Keratinocyte (primary cell): Measurements from ENCODE around the gene VRK2. TPM values are rescaled to one million over a fixed set of nuclear protein-coding genes. Genes with fewer than 3 reads are reported as not detected.
"Not testable (repeated sequence)": the region's sequence is repeated elsewhere in the genome, so short reads cannot be mapped to it uniquely, and the experiment has no call there.

Experiments used
- DNase-seq: peaks from one replicate; pipeline ENCODE4 v3.0.0-alpha.2; 2011; ENCODE audit warnings: low read depth, missing footprints, low spot score
- FAIRE-seq: peaks from 2 replicates; lab custom pipeline; 2011; peaks lifted over from hg19 to GRCh38; lab: Jason Lieb, UNC
- H2AFZ ChIP-seq: 2 replicates; pipeline ENCODE4 v1.6.0; 2012; ENCODE audit warnings: low read length, control low read depth, inconsistent platforms; ENCODE audit not compliant: control insufficient read depth
- H3K27ac ChIP-seq: 2 replicates; pipeline ENCODE4 v1.5.1; 2011; ENCODE audit warnings: low read length; ENCODE audit not compliant: control insufficient read depth, insufficient read depth
- H3K27me3 ChIP-seq: 3 replicates; pipeline ENCODE4 v1.6.0; 2011; ENCODE audit warnings: low read length; ENCODE audit not compliant: control insufficient read depth, insufficient read depth; ENCODE audit errors: extremely low read depth
- H3K36me3 ChIP-seq, 2 experiments: 2 replicates in 1 of 2; 3 replicates in 1 of 2; pipeline ENCODE4 v1.5.1; 2011; ENCODE audit warnings: low read length in 2 of 2, mild to moderate bottlenecking in 1 of 2; ENCODE audit not compliant: control insufficient read depth in 2 of 2, insufficient read depth in 2 of 2; ENCODE audit errors: extremely low read depth in 1 of 2
- H3K4me1 ChIP-seq: 3 replicates; pipeline ENCODE4 v1.5.1; 2011; ENCODE audit warnings: low read length; ENCODE audit not compliant: control insufficient read depth, insufficient read depth; ENCODE audit errors: extremely low read depth
- H3K4me2 ChIP-seq: 3 replicates; pipeline ENCODE4 v1.6.0; 2011; ENCODE audit warnings: low read depth, low read length; ENCODE audit not compliant: control insufficient read depth, insufficient read depth; ENCODE audit errors: extremely low read depth
- H3K4me3 ChIP-seq, 3 experiments: fragments of 200-600 bp in 1 of 3; sonication (generic) in 1 of 3; 2 replicates in 2 of 3; 3 replicates in 1 of 3; pipeline ENCODE4 v1.5.1; 2011 to 2016; ENCODE audit warnings: low read length in 3 of 3, mild to moderate bottlenecking in 3 of 3, control low read depth in 2 of 3, inconsistent platforms in 1 of 3, low read depth in 1 of 3, mixed read lengths in 1 of 3, mixed run types in 1 of 3, moderate library complexity in 1 of 3; ENCODE audit not compliant: control insufficient read depth in 2 of 3, insufficient read depth in 2 of 3; ENCODE audit errors: extremely low read depth in 1 of 3
- H3K79me2 ChIP-seq: 2 replicates; pipeline ENCODE4 v1.6.0; 2012; ENCODE audit warnings: low read length; ENCODE audit not compliant: control insufficient read depth, insufficient read depth
- H3K9ac ChIP-seq: 3 replicates; pipeline ENCODE4 v1.6.0; 2011; ENCODE audit warnings: low read length; ENCODE audit not compliant: control insufficient read depth, insufficient read depth; ENCODE audit errors: extremely low read depth
- H3K9me1 ChIP-seq: 3 replicates; pipeline ENCODE4 v1.6.0; 2011; ENCODE audit warnings: low read length; ENCODE audit not compliant: control insufficient read depth, insufficient read depth; ENCODE audit errors: extremely low read depth
- H3K9me3 ChIP-seq: 2 replicates; pipeline ENCODE4 v1.5.1; 2012; ENCODE audit warnings: low read depth, low read length; ENCODE audit not compliant: control insufficient read depth
- H4K20me1 ChIP-seq: 3 replicates; pipeline ENCODE4 v1.6.0; 2011; ENCODE audit warnings: low read length; ENCODE audit not compliant: control insufficient read depth, insufficient read depth; ENCODE audit errors: extremely low read depth
- EZH2 ChIP-seq: IDR thresholded peaks from one replicate; pipeline ENCODE4 v1.6.1; 2012; ENCODE audit warnings: inconsistent platforms, mild to moderate bottlenecking, low read length, moderate library complexity
- dilution Hi-C: fragments of 300-500 bp; cut with MboI; formaldehyde crosslinking; loops from one replicate; pipeline ENCODE4 v1.7.0; 2020; ENCODE audit warnings: low sequenced_read_pairs; ENCODE audit not compliant: extremely low pct_ligation_motif_present
- polyA plus RNA-seq, 5 experiments: library from polyadenylated mRNA; depleted of rRNA in 3 of 5; stranded (reverse) in 3 of 5; stranded (forward) in 1 of 5; unstranded in 1 of 5; fragments of >200 nt; gene quantifications; 1 replicate in 1 of 5; 2 replicates in 3 of 5; 3 replicates in 1 of 5; pipeline versions ENCODE4 v1.2.1 to v1.2.3, GENCODE V29; 2011 to 2012; ENCODE audit warnings: missing spikeins in 2 of 5, low read depth in 1 of 5, low replicate concordance in 1 of 5
- TF ChIP-seq, protein P1 (sequence below), 3 experiments: IDR thresholded peaks in 1 of 3; conservative IDR thresholded peaks in 1 of 3; optimal IDR thresholded peaks in 1 of 3; 2 replicates in 2 of 3; 3 replicates in 1 of 3; pipeline versions ENCODE3 to v1.5.1; 2011; ENCODE audit warnings: low read length in 3 of 3, mild to moderate bottlenecking in 3 of 3, moderate library complexity in 2 of 3, control low read depth in 1 of 3, inconsistent platforms in 1 of 3; ENCODE audit not compliant: insufficient read depth in 2 of 3; ENCODE audit errors: extremely low read depth in 1 of 3

The VRK2 gene
- polyA plus RNA-seq, 1 donor (not counting 4 experiments of a cell fraction or from before 2014, with no cell fraction given): 27.6 TPM

DNA sequence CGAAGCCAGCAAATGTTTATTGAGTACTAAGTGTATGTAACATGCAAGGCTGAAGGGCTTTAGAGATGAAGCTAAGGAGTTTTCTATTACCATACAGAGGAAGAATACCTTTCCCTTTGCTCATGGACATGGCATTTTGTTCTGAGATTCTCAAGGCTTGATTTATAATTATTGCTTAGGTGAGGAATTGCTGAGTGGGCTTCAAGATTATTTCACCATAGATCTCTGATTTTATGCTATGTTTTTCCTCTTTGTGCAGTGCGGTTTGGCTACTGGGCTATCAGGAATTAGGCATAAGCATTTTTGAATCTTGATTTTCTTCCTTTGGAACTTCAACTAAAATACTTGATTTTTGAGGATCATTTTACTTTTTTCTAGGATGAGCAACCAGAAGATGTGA, 42.5 kb downstream of the VRK2 start:
- TF ChIP-seq, protein P1, sequence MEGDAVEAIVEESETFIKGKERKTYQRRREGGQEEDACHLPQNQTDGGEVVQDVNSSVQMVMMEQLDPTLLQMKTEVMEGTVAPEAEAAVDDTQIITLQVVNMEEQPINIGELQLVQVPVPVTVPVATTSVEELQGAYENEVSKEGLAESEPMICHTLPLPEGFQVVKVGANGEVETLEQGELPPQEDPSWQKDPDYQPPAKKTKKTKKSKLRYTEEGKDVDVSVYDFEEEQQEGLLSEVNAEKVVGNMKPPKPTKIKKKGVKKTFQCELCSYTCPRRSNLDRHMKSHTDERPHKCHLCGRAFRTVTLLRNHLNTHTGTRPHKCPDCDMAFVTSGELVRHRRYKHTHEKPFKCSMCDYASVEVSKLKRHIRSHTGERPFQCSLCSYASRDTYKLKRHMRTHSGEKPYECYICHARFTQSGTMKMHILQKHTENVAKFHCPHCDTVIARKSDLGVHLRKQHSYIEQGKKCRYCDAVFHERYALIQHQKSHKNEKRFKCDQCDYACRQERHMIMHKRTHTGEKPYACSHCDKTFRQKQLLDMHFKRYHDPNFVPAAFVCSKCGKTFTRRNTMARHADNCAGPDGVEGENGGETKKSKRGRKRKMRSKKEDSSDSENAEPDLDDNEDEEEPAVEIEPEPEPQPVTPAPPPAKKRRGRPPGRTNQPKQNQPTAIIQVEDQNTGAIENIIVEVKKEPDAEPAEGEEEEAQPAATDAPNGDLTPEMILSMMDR (optimal IDR thresholded peaks at IDR 0.05 in 1 of 3, IDR thresholded peaks at IDR 0.05 in 1 of 3, conservative IDR thresholded peaks at IDR 0.05 in 1 of 3; ENCODE audit: extremely low read depth in 1 of 3, insufficient read depth in 2 of 3, low read length in 3 of 3): no peak
- no peak for TF ChIP-seq EZH2
- dilution Hi-C loops: no loop called here
- Histone ChIP-seq H2AFZ (no peak overlapping the region), H3K4me2 (no peak overlapping the region), H4K20me1 (no peaks in the 10 kb centered on the region), H3K9ac (no peak overlapping the region), H3K27ac (no peak overlapping the region), H3K4me1 (no peaks in the 10 kb centered on the region), H3K9me1 (no peaks in the 10 kb centered on the region), H3K4me3 (no peak overlapping the region), H3K9me3 (no peaks in the 10 kb centered on the region), H3K79me2 (no peaks in the 10 kb centered on the region), H3K36me3 (peaks cover 0 to 3% of the 10 kb centered on the region in 2 experiments), H3K27me3 (no peaks in the 10 kb centered on the region)
- no peak for FAIRE-seq
- DNase-seq: no peak

DNA sequence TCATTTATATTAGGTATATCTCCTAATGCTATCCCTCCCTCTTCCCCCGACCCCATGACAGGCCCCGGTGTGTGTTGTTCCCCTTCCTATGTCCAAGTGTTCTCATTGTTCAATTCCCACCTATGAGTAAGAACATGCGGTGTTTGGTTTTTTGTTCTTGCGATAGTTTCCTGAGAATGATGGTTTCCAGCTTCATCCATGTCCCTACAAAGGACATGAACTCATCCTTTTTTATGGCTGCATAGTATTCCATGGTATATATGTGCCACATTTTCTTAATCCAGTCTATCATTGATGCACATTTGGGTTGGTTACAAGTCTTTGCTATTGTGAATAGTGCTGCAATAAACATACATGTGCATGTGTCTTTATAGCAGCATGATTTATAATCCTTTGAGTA, 46.2 kb downstream of the VRK2 start:
- H3K27ac ChIP-seq, H2AFZ ChIP-seq, H3K4me2 ChIP-seq, H3K9ac ChIP-seq, DNase-seq, H4K20me1 ChIP-seq, H3K4me1 ChIP-seq, H3K27me3 ChIP-seq, H3K79me2 ChIP-seq, FAIRE-seq, H3K4me3 ChIP-seq, dilution Hi-C loops, H3K9me3 ChIP-seq, H3K9me1 ChIP-seq, H3K36me3 ChIP-seq: not testable (repeated sequence)

GRCh38 chr2:58097025-58097424, 50.4 kb downstream of the VRK2 start:
- H4K20me1 ChIP-seq: no peaks in the 10 kb centered on the region
- no peaks in the 10 kb centered on the region for H3K79me2 ChIP-seq
- dilution Hi-C loops: no loop called here
- no peak overlapping the region for H3K27ac ChIP-seq
- no peak overlapping the region for H3K9ac ChIP-seq
- no peaks in the 10 kb centered on the region for H3K27me3 ChIP-seq
- no peaks in the 10 kb centered on the region for H3K36me3 ChIP-seq
- H2AFZ ChIP-seq: no peak overlapping the region
- no peak for FAIRE-seq
- peaks cover 3% of the 10 kb centered on the region for H3K4me1 ChIP-seq
- H3K9me1 ChIP-seq: no peaks in the 10 kb centered on the region
- no peak overlapping the region for H3K4me2 ChIP-seq
- no peaks in the 10 kb centered on the region for H3K9me3 ChIP-seq
- no peak overlapping the region for H3K4me3 ChIP-seq
- no peak for TF ChIP-seq EZH2
- TF ChIP-seq, protein P1 (optimal IDR thresholded peaks at IDR 0.05 in 1 of 3, IDR thresholded peaks at IDR 0.05 in 1 of 3, conservative IDR thresholded peaks at IDR 0.05 in 1 of 3; ENCODE audit: extremely low read depth in 1 of 3, insufficient read depth in 2 of 3, low read length in 3 of 3): no peak
- DNase-seq: no peak
